ENCODE results near the gene ANXA2R.

GRCh38 chr5:43001748-43002147 is 38.4 kb downstream of the ANXA2R start:
- TF ChIP-seq YY1 (IDR thresholded peaks at IDR 0.05; ENCODE audit: low read depth) (no peak), TCF12 (IDR thresholded peaks at IDR 0.05) (no peak), CTCF (IDR thresholded peaks at IDR 0.05) (no peak), REST (IDR thresholded peaks at IDR 0.05; ENCODE audit: low read depth, low read length) (no peak)
